HT-29 (cell line): ENCODE measurements around the gene UBE3A. TPM values are rescaled to one million over a fixed set of nuclear protein-coding genes. Genes with fewer than 3 reads are reported as not detected.

Experiments
- DNase-seq: peaks from one replicate; pipeline ENCODE4 v3.0.0-alpha.2; 2015; ENCODE audit warnings: low spot score
- total RNA-seq: library from RNA; depleted of rRNA; stranded (reverse); fragments of >200 nt; shearing (Covaris generic); gene quantifications from 2 replicates; pipeline ENCODE4 v1.2.3, GENCODE V29; 2014

Gene UBE3A
- total RNA-seq, 1 experiment from 2014 or later, result 105 TPM

DNA sequence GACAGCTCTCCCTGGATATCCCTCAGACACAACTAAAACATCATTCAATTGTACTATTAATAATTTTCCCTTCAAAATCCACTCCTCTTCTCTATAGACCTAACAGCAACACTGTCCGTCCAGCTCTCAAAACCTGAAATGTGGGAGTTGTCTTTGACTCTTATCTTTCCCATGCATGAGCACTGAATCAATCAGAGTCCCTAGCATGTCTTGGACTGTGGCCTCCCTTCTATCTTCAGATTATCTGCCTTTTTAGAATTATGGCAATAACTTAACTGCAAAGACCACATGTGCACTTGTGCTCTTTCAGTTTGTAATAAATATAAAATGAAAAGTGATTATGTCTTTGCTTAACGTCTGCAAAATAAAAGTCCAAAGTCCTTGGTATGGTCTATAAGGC lies 107.0 kb downstream of the UBE3A start:
- DNase-seq, result no peak

DNA sequence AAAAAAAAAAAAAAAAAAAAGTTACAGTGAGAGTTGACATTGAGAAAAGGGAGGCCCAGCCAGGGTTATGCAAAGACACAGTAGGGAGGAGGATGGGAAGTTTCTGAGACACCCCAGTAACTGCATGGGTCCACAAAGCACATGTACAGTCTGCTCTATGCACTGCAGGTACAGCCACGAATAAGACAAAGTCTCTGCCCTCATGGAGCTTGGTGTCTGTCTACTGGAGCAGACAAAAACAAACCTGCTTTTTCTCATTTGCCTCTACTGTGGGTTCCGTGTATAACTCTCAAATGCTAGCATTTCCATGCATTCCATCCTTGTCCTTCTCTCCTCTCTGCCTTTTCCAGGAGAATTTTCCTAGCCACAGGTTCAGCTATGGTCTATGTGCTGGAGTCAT lies 107.4 kb downstream of the UBE3A start:
- no peak for DNase-seq

DNA sequence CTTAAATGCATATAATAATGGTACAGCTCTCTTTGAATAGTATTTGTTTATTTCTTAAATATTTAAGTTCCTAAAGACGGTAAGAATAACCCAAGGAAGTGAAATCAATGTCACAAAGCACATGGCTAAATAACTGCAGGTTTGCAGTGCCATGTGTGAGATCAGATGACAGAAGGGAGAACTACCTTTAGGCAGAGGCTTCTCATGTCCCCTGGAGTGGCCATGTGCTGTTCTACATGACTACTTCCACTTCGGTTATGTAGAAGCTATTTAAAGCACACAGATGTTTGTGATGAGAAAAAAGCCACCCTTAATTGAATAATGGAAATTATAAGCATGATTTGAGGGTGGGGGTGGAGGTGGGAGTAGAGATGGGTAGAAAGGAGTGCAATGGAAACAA lies 109.1 kb downstream of the UBE3A start:
- DNase-seq, result no peak

DNA sequence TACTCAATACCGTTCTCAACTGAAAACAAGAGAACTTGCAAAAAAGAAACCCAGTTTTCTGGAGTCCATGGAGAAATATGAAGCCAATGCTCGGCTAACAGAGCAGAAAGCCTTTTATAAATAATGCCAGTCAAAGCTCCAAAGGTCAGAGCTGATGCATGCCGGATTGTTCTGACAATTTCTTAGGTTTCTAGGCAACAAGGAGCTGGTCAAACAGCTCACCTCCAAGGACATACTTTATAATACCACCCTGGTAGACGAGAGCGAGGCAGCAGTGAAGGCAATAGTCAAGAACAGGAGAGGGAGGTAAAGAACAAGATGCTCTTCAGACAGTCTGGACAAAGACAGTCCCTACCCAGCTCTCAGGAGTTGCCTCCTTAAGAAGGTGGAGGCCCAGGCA lies 111.1 kb downstream of the UBE3A start:
- DNase-seq, result peak; percentile 44

DNA sequence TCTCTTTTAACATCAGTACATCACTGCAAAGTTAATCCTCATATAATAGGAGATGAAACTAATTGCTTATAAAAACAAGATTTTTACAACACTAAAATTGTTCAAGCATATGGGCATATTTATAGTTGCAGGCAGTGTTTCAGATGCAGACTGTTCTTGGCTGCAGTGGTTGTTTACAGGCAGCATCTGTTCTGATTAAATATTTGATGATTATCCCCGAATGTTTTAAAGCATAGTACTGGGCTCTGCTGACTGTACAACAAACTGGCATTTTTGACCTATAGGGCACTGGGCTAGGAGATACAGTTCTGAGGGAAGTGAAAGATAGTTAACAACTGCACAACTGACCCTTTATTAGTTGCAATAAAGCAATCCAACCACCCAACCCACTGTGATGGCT lies 113.6 kb downstream of the UBE3A start:
- DNase-seq, result no peak

DNA sequence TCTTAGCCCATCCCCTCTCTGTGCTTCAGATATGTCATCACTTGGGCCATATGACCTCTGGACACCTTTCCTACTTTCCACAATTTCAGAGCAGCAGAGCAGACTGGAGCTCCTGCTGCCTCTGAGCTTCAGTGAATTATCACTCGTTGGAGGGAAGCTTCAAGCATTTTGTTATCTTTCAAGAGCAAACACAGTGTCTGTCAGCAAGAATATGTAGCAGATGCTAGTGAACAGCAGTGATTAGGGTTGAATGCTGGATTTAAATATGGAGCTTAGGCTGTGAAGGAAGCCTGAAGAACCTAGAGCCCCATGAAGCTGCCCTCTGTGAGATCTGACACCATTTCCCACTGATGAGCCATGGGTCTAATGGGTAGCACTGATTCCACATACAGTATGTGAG lies 115.4 kb downstream of the UBE3A start:
- DNase-seq, result no peak

DNA sequence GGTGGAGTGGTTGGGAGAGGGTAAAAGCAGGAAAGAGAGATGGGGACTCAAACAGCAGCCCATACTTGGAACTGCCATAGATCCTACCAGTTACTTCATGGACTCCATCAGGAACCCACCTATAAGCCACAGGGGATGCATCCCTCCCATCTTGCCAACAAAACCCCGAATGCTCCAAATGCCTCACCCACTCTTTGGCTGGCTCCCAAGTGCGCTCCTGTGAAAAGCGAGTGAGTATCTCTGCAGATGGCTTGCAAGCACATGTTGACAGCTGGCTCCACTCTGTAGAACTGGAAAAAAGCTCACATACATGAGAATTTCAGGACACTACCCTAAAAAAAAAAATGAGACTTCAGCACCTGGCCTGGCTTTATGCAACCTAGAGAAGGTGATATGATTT lies 151.0 kb downstream of the UBE3A start:
- no peak for DNase-seq
